IMR-90 (cell line): ENCODE results near the gene ESYT3.

ENCODE experiments used
- CEBPB ChIP-seq: IDR thresholded peaks from 2 replicates; pipeline ENCODE4 v1.6.1; 2012; ENCODE audit warnings: low read depth, low read length, improper control_type of control experiment
- CHD1 ChIP-seq: IDR thresholded peaks from 2 replicates; pipeline ENCODE4 v1.6.1; 2012; ENCODE audit warnings: low read depth, low read length, improper control_type of control experiment
- CTCF ChIP-seq: conservative IDR thresholded peaks from 2 replicates; pipeline ENCODE4 v1.5.1; 2012; ENCODE audit warnings: mild to moderate bottlenecking, low read depth, low read length, improper control_type of control experiment
- ELK1 ChIP-seq: fragments of 150-350 bp; IDR thresholded peaks from 2 replicates; pipeline ENCODE4 v1.6.1; 2016; ENCODE audit warnings: low read depth, mild to moderate bottlenecking, low read length, moderate library complexity, borderline replicate concordance
- MAFK ChIP-seq: IDR thresholded peaks from 2 replicates; pipeline ENCODE4 v1.6.1; 2012; ENCODE audit warnings: low read depth, low read length, improper control_type of control experiment
- MAZ ChIP-seq: IDR thresholded peaks from 2 replicates; pipeline ENCODE4 v1.6.1; 2012; ENCODE audit warnings: low read depth, mild to moderate bottlenecking, low read length, improper control_type of control experiment, moderate library complexity, borderline replicate concordance
- NFE2L2 ChIP-seq: fragments of 150-350 bp; IDR thresholded peaks from 2 replicates; pipeline ENCODE4 v1.6.1; 2016; ENCODE audit warnings: low read depth, mild to moderate bottlenecking, low read length
- POLR2A ChIP-seq: IDR thresholded peaks from 2 replicates; pipeline ENCODE4 v1.6.1; 2012; ENCODE audit warnings: mild to moderate bottlenecking, low read depth, low read length
- RAD21 ChIP-seq: IDR thresholded peaks from 2 replicates; pipeline ENCODE4 v1.6.1; 2012; ENCODE audit warnings: low read length, improper control_type of control experiment
- RCOR1 ChIP-seq: IDR thresholded peaks from 2 replicates; pipeline ENCODE4 v1.6.1; 2012; ENCODE audit warnings: mild to moderate bottlenecking, low read length, improper control_type of control experiment; ENCODE audit not compliant: insufficient replicate concordance
- RFX5 ChIP-seq: IDR thresholded peaks from 2 replicates; pipeline ENCODE4 v1.8.0; 2012; ENCODE audit warnings: low read depth, mild to moderate bottlenecking, low read length, moderate library complexity
- SMC3 ChIP-seq: fragments of 150-350 bp; IDR thresholded peaks from 2 replicates; pipeline ENCODE4 v1.6.1; 2016; ENCODE audit warnings: low read depth, mild to moderate bottlenecking, antibody characterized with exemption, low read length, moderate library complexity
- USF2 ChIP-seq: fragments of 150-350 bp; IDR thresholded peaks from 2 replicates; pipeline ENCODE4 v1.6.1; 2017; ENCODE audit warnings: mild to moderate bottlenecking, antibody characterized with exemption, low read length, low read depth

- TF ChIP-seq CTCF, result no peak
- no peak for TF ChIP-seq RFX5
- TF ChIP-seq POLR2A, result no peak
- TF ChIP-seq RAD21, result no peak
- TF ChIP-seq MAZ, result no peak
- no peak for TF ChIP-seq ELK1
- no peak for TF ChIP-seq NFE2L2
- no peak for TF ChIP-seq RCOR1
- TF ChIP-seq CHD1, result no peak
- no peak for TF ChIP-seq USF2
- no peak for TF ChIP-seq MAFK
- TF ChIP-seq SMC3, result no peak
- TF ChIP-seq CEBPB, result no peak
Observed at GRCh38 chr3:138400651-138401070, 33.8 kb upstream of the ESYT3 start.
